DLD1 (cell line): ENCODE data around the gene PREPL.
"Not testable (repeated sequence)": the region's sequence is repeated elsewhere in the genome, so short reads cannot be mapped to it uniquely, and the experiment has no call there.

Source experiments
- in situ Hi-C: cut with HindIII; loops from 2 replicates; pipeline ENCODE4 v1.10.0; 2017; ENCODE audit warnings: low sequenced_read_pairs

Gene PREPL

DNA sequence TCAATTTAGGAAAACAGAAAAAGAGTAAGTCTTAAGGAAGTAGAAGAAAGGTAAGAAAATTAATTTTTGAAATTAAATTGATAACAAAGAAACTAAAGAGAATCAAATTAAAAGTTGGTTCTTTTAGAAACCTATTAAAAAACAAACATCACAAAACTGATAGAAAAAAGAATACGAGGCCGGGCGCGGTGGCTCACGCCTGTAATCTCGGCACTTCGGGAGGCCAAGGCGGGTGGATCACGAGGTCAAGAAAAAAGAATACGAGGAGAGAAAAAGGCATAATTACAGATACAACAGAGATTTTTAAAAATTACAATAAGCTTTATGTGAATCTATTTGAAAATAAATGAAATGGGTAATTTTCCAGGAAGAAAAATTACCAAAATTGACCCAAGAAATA lies 11.8 kb downstream of the PREPL start:
- in situ Hi-C loops, result no loop called here

DNA sequence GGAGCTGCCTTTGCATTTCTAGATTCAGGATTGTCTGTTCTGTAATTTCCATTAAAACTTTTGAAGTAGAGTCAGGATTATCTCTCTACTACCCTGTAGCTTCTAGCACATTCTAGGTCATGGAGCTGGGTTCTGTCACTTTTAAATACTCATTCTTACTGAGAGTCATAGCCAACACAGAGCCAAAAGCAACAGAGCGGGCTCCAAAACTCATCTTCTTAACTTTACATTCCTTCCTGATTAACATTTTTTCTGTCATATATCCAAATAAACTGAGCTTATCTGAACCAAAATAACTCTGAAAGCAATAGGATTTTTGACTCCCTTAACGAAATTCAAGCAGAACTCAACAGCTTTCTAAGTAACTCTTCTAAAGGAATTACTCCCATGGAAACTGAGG lies 12.9 kb downstream of the PREPL start:
- in situ Hi-C loops, result no loop called here

DNA sequence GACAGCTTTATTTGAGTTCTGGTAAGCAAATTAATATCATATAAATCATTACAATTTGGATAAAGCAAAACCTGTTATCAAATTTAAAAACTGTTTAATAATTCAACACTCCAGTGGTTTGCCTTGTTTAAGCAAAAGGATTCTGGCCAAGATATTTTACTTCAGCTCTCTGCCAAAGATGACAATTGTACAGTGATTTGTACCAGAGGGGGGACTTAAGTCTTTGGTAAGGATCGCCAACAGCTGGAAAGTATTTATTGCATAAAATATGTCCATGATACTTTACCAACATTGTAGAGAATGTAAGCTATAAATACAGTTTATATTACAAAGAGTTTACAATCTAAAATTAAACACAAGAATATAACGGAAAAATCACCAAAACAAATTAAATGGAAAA lies 13.8 kb downstream of the PREPL start:
- in situ Hi-C loops, result no loop called here

DNA sequence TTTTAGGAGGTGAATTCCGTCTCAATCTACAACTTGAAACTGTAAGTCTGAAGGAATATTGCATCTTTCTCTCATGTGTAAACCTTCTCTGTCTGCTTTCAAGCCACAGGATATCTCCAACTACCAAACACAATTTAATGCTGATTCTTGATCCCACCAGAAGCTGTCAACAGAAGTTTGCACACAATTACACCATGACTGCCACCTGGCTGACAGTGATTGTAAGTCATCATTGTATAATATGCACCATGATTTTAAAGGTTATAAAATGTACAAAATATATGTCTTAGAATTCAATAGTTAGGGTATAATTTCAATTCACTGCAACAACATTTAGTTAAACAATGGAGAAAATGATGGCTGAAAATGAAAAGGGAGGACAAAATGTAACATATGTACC lies 18.4 kb downstream of the PREPL start:
- in situ Hi-C loops, result loop anchor here (5.0 kb wide), 1 partner anchor 49 kb away; no protein-coding TSS in a partner anchor

DNA sequence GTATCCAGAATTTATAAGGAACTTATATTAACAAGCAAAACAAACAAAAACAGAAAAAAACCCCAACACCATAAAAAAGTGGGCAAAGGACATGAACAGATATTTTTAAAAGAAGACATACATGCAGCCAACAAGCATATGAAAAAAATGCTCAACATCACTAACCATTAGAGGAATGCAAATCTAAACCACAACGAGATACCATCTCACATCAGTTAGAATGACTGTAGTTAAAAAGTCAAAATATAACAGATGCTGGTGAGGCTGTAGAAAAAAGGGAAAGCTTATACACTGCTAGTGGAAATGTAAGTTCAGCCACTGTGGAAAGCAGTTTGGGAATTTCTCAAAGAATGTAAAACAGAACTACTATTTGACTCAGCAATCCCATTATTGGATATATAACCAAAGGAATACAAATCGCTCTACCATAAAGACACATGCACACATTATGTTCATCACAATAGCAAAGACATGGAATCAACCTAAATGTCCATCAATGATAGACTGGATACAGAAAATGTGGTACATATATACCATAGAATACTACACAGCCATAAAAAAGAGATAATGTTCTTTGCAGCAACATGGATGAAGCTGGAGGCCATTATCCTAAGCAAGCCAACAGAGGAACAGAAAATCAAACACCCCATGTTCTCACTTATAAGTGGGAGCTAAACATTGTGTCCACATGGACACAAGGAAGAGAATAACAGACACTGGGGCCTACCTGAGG lies 25.3 kb downstream of the PREPL start:
- in situ Hi-C loops, result no loop called here

DNA sequence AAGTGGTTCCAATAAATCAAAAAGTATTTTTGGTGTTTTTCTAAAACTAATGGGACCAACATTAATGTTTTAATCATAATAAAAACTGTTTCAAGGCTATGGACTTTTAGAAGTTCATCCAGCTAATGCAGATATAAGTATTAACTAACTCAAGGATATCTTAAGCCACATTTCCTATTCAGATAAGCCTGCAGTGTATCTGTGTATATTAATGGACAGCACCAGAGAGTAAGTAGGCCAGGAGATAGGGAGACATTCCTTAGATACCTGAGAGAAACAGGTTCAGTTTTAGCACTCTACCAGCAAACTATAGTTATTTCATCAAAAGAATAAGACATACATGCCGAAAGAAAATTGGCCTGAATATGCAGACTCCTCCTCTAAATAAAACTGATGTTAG lies 27.3 kb downstream of the PREPL start:
- in situ Hi-C loops, result no loop called here

DNA sequence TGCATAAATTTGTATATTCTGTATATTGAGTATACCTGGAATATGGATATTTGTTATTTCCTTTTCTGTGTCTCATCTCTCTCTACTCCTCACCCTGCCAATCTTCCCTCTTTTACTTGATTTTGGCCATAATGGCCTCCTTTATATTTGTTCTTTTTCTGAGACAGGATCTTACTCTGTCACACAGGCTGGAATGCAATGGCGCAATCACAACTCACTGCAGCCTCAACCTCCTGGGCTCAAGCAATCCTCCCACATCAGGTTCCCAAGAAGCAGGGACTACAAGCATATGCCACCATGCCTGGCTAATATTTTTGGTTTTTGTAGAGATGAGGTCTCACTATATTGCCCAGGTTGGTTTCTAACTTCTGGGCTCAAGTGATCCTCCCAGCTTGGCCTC lies 30.5 kb downstream of the PREPL start:
- in situ Hi-C loops, result no loop called here

DNA sequence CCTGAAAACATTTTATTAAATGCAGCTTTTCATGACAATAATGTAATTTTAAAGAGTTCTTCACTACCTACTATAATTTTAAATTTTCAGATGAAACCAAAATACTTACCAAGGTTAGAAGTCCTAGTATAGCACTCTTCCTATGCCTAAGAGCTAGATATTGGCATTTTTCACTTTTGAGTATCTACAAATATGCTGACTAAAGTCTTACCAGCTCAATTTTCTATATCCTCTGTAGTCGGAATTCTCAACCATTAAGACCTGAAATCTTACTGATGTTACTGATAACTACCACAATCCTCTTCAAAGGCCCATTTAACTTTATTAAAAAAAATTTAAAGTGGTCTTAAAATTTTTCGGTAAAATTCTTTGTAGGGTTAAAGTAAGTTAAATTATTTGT lies 32.0 kb downstream of the PREPL start:
- in situ Hi-C loops, result loop anchor here (5.0 kb wide), 1 partner anchor 287 kb away; no protein-coding TSS in a partner anchor

DNA sequence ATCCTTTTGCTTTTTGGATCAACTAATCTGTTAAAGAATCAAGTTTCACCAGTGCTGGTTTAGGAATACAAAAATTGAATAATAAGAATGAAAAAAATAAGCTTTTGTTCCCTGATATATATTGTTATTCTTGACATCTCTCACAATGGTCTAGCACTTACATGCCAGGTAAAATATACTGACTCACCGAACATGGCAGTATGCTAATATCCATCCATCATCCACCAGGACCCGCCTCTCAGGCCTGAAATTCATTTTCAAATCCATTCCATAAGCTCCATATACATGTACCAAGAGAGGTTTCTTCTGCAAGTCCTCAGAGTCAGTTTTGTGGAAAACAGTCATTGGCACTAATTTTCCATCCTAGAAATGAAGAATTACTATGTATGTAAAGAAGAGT lies 32.5 kb downstream of the PREPL start:
- in situ Hi-C loops, result loop anchor here (5.0 kb wide), 1 partner anchor 286 kb away; no protein-coding TSS in a partner anchor

DNA sequence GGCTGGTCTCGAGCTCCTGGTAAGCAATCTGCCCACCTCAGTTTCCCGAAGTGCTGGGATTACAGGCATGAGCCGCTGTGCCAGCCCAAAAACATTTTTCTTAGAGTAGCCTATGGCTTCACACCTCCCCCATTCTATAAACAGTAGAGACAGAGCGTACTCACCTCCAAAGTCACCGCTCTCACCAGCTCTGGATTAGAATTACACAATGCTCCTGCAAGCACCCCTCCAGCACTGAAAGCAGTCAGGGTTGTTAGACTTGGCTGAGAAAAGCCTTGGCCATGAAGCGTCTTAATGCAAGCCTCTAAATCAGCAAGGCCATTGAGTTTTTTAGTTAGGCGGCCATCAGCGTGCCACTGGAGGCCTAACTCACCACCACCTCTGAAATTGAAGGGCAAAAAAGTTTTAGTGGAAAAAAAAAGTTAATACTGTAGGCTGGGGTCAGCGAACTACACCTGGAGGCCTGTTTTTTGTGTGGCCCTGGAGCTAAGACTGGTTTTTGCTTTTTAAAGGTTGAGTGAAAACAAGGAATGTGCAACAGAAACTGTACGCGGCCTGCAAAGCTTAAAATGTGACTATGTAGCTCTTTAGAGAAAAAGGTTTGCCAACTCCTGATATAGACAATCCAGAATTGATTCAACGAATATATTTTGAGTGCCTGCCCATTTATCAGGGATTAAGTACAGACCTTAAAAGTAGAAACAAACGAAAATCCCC lies 34.6 kb downstream of the PREPL start:
- in situ Hi-C loops, result loop anchor here (5.0 kb wide), 1 partner anchor 284 kb away; no protein-coding TSS in a partner anchor

DNA sequence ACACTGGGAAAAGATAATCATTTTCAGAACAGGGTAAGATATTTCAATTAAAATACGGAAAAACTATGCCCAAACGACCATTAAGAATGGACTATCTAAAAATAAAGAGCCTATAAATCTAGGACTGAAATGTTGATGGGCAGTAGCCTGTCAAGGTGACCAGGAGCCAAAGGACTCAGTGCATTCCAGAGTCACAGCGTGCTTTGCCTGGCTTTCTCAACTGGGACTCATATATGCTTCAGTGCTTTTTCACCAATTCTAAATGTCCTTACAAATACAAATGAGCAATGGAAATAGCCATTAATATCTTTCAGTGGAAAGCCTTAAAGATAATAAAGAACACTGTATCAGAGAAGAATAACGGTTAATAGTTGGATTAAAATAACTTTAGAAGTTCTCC lies 35.4 kb downstream of the PREPL start:
- in situ Hi-C loops, result loop anchor here (5.0 kb wide), 1 partner anchor 284 kb away; no protein-coding TSS in a partner anchor

DNA sequence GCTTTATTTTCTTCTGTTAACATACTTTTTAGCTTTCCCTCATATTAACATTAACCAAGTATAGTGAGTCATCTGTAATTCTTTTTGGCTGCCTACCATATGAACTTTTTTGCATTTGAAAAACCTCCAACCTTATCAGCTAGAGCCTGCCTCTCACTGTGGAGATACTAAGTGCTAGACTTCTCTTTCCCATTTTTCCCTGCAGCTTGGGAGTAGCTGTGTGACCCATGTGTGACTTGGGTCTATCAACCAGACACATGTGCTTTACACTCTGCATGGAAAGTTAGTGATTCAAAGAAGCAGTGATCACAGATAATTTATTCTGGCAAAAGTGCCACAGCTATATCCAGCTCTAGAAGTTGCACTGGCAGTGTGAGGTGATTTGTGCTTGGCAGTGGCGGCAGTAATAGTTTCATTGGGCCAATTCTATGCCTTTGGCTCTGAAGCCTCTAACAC lies 36.3 kb downstream of the PREPL start:
- in situ Hi-C loops, result loop anchor here (5.0 kb wide), 1 partner anchor 283 kb away; no protein-coding TSS in a partner anchor

DNA sequence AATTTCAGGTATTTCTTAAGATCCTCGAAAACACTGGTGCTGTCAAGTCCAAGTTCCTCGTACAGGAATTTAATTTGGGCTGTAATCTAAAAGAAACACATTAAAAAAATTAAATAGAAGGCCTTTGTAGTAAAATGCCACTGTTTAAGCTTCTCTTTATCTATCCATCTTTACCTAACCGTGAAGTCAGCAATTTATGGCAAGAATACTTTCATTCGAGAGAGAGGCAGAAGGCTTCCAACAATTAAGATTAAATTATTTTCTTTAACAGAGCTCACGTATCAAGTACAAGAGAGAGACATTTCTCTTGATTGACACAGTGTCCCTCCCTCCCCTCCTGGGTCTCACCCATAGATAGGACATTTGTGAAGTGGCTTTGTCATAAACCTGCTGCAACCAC lies 39.9 kb downstream of the PREPL start:
- in situ Hi-C loops, result no loop called here

DNA sequence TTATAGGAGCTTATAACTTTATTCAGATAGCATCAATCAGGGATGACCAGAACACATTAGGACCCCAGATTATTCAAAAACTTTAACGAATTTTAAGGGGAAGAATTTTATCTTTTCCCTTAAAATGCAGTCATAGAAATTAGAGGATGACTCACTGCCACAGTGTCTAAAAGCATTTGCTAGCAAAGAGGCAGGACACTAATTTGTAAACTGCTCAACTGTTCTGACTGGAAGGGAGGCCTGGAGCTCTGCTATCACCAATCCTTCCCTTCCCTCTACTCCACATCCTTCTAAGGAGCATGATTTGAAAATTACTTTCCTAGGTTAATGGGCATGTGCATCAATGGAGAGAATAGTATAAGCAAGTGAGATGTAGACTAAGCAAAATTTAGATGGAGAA lies 40.5 kb downstream of the PREPL start:
- in situ Hi-C loops, result no loop called here

DNA sequence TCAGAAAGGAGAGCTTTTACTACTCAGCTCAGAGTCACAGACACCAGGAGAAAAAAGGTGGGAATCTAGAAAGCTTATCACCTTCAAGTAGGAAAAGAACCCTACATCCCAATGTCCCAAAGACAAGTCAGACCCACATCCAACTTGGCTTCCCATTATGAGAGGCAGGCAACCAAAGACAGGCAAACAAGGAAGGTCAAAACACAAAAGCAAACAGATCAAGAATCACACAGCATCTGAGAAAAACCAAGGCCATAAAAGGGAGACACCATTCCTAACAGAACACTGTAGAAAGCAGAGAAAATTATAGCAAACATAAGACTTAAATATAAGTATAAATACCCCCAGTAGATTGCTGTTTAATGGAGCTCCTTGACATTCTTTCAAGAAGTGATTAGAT lies 45.3 kb downstream of the PREPL start:
- in situ Hi-C loops, result no loop called here

DNA sequence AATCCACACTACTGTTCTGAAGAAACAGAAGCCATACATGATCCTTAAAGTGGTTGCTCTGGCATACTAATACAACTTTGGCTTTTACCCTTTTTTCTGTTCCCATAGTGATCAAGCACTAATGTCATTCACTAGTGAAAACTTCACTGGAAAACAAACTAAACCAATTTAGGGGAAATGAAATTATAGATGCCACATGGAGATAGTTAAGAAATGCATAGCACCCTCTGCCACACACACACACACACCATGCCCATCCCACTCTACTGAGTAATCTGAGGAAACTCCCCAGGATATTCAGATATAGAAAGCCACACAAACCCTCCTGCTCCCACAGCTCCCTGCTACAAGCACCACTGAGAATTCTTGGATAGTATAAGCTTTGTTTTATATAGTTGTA lies 46.9 kb downstream of the PREPL start:
- in situ Hi-C loops, result no loop called here

DNA sequence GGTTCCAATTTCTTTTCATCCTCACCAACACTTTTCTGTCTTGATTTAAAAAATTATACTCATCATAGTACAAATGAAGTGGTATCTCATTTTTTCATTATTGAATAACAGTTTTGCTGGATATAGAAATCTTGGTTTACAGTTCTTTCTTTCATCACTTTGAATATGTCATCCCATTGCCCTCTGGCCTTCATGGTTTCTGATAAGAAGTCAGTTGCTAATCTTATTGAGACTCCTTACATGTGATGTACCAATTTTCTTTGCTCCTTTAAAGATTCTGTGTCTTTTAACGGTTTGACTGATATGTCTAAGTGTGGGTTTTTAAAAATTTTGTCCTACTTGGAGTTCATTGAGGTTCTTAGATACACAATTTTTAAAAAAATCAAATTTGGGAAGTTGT lies 51.0 kb downstream of the PREPL start:
- in situ Hi-C loops, result no loop called here

DNA sequence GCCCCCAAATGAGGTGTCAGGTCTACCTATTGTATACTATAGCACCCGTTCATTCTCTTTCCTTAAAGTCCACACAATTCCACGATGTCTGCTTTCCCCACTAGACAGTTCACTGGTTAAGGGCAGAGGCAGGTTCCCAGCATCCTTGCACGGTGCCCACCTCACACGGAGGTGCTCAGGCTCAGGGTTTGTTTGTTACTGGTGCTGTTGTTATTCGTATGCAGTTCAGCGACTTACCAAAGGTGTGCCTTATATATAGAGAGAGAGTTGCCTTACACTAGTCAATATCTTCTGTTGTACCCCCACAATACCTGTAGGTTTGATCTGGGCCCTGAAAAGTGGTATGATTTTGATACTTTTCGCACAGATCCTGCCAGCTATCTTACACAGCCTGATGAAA lies 55.4 kb downstream of the PREPL start:
- in situ Hi-C loops, result no loop called here

DNA sequence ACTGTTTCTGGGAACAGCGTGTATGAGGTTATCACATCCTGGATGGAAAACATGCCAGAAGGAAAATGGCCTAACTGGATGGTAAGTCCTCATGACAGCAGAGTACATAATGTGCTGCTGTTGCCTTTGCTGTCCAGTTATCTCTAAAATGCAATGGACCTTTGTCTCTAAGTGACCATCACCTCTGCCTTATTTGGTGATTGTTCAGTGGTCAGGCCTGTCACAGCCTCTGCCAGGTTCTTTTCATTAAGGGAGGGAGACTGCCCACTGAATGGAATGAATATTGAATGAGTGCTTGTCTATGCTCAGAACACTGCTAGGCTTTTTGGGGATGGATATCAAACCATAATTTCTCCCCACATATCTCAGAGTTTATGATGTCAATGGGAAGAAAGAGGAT lies 57.0 kb downstream of the PREPL start:
- in situ Hi-C loops, result no loop called here

DNA sequence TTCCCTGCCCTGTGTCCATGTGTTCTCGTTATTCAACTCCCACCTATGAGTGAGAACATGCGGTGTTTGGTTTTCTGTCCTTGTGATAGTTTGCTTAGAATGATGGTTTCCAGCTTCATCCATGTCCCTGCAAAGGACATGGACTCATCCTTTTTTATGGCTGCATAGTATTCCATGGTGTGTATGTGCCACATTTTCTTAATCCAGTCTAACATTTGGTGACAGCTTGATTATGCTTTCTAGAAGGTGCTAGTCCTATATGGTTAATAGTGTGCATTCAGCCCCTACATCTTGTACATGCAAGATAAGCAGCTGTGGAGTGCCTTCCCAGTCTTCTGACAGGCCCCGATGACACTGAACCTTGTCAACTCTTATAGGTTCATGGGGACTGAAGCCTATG lies 57.5 kb downstream of the PREPL start:
- in situ Hi-C loops, result not testable (repeated sequence)

DNA sequence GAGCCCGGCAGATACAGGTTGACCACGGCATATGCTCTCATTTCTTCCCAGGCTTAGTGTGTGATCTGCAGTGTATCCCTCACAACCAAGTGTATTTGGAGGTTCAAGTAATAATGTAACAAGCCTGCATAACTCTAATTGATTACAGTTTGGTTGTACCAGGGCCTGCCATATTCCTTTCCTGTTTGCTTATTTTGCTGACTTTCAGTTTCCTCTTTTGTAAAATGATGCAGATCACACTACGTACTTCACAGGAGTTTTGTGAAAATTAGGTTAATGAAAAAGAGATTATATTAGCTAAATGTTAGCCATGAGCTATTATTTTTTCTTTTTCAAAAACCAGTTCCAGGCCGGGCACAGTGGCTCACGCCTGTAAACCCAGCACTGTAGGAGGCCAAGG lies 60.2 kb downstream of the PREPL start:
- in situ Hi-C loops, result no loop called here

DNA sequence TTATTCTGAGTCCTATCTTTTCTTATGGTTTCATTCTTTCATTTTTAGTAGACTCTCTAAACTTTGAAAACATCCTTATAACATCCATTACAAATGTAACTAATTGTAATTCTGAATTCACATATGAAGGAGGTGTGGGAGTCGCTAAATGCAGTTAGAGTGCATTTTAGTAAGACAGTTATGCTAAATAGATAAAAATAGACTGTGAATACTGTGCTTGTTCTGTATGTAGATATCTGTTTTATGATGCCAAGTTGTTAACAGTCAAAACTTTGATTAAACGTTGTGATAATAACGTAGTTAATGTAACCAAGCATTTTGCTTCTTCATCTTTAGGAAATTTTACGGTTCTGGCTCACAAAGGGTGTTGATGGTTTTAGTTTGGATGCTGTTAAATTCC lies 61.7 kb downstream of the PREPL start:
- in situ Hi-C loops, result no loop called here
